GM18907 (cell line): Measurements from ENCODE around the gene CFAP92.

Experiments used
- ATAC-seq: cut with Tn5 transposase; IDR thresholded peaks from one replicate; pipeline ENCODE4 v1.9.1; 2021; ENCODE audit warnings: mild to moderate bottlenecking, moderate library complexity; ENCODE audit not compliant: unreplicated experiment

Gene CFAP92

GRCh38 chr3:129009266-129009665, 15.4 kb upstream of the CFAP92 start:
- ATAC-seq = no peak

GRCh38 chr3:129007792-129008191, 13.9 kb upstream of the CFAP92 start:
- no peak for ATAC-seq

- no peak for ATAC-seq
Measured at GRCh38 chr3:129006864-129007263, 13.0 kb upstream of the CFAP92 start.

GRCh38 chr3:129005526-129006303, 11.8 kb upstream of the CFAP92 start:
- ATAC-seq = no peak

- no peak for ATAC-seq
Measured at GRCh38 chr3:129004639-129005295, 10.9 kb upstream of the CFAP92 start.

- ATAC-seq = no peak
Measured at GRCh38 chr3:129003578-129004112, 9.8 kb upstream of the CFAP92 start.

GRCh38 chr3:129002573-129003569, 9.0 kb upstream of the CFAP92 start:
- ATAC-seq = no peak

- no peak for ATAC-seq
Measured at GRCh38 chr3:129001806-129002572, 8.1 kb upstream of the CFAP92 start.

- ATAC-seq = no peak
Measured at GRCh38 chr3:129001101-129001805, 7.4 kb upstream of the CFAP92 start, which contains the start of gene EFCC1. Gene EFCC1, plus strand, starts transcription at chr3:129001304. Its CDS starts 325 bp downstream, at chr3:129001629.

GRCh38 chr3:129000742-129001100, 6.8 kb upstream of the CFAP92 start:
- no peak for ATAC-seq

- ATAC-seq = no peak
Measured at GRCh38 chr3:128999102-128999501, 5.2 kb upstream of the CFAP92 start.

GRCh38 chr3:128998561-128998960, 4.7 kb upstream of the CFAP92 start:
- ATAC-seq = no peak

GRCh38 chr3:128997486-128998133, 3.7 kb upstream of the CFAP92 start:
- ATAC-seq = no peak

GRCh38 chr3:128996726-128997125, 2.9 kb upstream of the CFAP92 start:
- no peak for ATAC-seq

GRCh38 chr3:128996200-128996599, 2.3 kb upstream of the CFAP92 start:
- ATAC-seq = no peak

GRCh38 chr3:128995737-128996136, 1.9 kb upstream of the CFAP92 start:
- no peak for ATAC-seq

- no peak for ATAC-seq
Measured at GRCh38 chr3:128994581-128995546, 988 bp upstream of the CFAP92 start.

- ATAC-seq = no peak
Measured at GRCh38 chr3:128994173-128994512, 267 bp upstream of the CFAP92 start.
